ENCODE results near the gene JADE3. TPM values are rescaled to one million over a fixed set of nuclear protein-coding genes. Genes with fewer than 3 reads are reported as not detected.
A peak's percentile ranks its signal among the peaks of the same experiment; 100 is the strongest.
"Not testable (repeated sequence)": the region's sequence is repeated elsewhere in the genome, so short reads cannot be mapped to it uniquely, and the experiment has no call there.

Gene JADE3
- total RNA-seq, 1 experiment from 2014 or later: 10.1 TPM

- peak; percentile 56 for DNase-seq (ENCODE audit: low read depth)
Observed at GRCh38 chrX:46929439-46930261, 17.4 kb downstream of the JADE3 start.

GRCh38 chrX:46935295-46935694 lies 23.1 kb downstream of the JADE3 start:
- no peak for DNase-seq (ENCODE audit: low read depth)

GRCh38 chrX:46938589-46938988 lies 26.4 kb downstream of the JADE3 start:
- DNase-seq (ENCODE audit: low read depth): no peak

- no peak for DNase-seq (ENCODE audit: low read depth)
Observed at GRCh38 chrX:46941341-46941740, 29.1 kb downstream of the JADE3 start.

- DNase-seq (ENCODE audit: low read depth): no peak
Observed at GRCh38 chrX:46953137-46953527, 40.9 kb downstream of the JADE3 start.

- DNase-seq (ENCODE audit: low read depth): no peak
Observed at GRCh38 chrX:46953597-46953996, 41.4 kb downstream of the JADE3 start.

GRCh38 chrX:46954716-46955115 lies 42.5 kb downstream of the JADE3 start:
- DNase-seq (ENCODE audit: low read depth): no peak

GRCh38 chrX:46956589-46956988 lies 44.4 kb downstream of the JADE3 start:
- not testable (repeated sequence) for DNase-seq (ENCODE audit: low read depth)

GRCh38 chrX:46957297-46957696 lies 45.1 kb downstream of the JADE3 start:
- DNase-seq (ENCODE audit: low read depth): no peak

- no peak for DNase-seq (ENCODE audit: low read depth)
Observed at GRCh38 chrX:46959101-46959500, 46.9 kb downstream of the JADE3 start.

- no peak for DNase-seq (ENCODE audit: low read depth)
Observed at GRCh38 chrX:46959985-46960700, 47.9 kb downstream of the JADE3 start.

GRCh38 chrX:46961097-46961496 lies 48.9 kb downstream of the JADE3 start:
- no peak for DNase-seq (ENCODE audit: low read depth)

- no peak for DNase-seq (ENCODE audit: low read depth)
Observed at GRCh38 chrX:46961574-46962283, 49.5 kb downstream of the JADE3 start.

- peak; percentile 34 for DNase-seq (ENCODE audit: low read depth)
Observed at GRCh38 chrX:46965125-46965758, 53.0 kb downstream of the JADE3 start.

- DNase-seq (ENCODE audit: low read depth): no peak
Observed at GRCh38 chrX:46967547-46967946, 55.3 kb downstream of the JADE3 start.

- not testable (repeated sequence) for DNase-seq (ENCODE audit: low read depth)
Observed at GRCh38 chrX:46977046-46977445, 64.8 kb downstream of the JADE3 start.

GRCh38 chrX:46978341-46979291 lies 66.4 kb downstream of the JADE3 start:
- DNase-seq (ENCODE audit: low read depth): peak; percentile 81

- no peak for DNase-seq (ENCODE audit: low read depth)
Observed at GRCh38 chrX:46984705-46985104, 72.5 kb downstream of the JADE3 start.

GRCh38 chrX:46989548-46989947 lies 77.3 kb downstream of the JADE3 start:
- DNase-seq (ENCODE audit: low read depth): no peak

- DNase-seq (ENCODE audit: low read depth): no peak
Observed at GRCh38 chrX:46991664-46992063, 79.4 kb downstream of the JADE3 start.

Data from HT1080 (cell line).